ENCODE data around the gene STAG1. TPM values are rescaled to one million over a fixed set of nuclear protein-coding genes. Genes with fewer than 3 reads are reported as not detected.

Gene STAG1
- total RNA-seq, 1 donor from 2014 or later, result 40.9 TPM

GRCh38 chr3:136404056-136404455 lies 348.1 kb downstream of the STAG1 start:
- H3K27me3 Mint-ChIP-seq (ENCODE audit: low read depth), result no peaks in the 10 kb centered on the region
- no peaks in the 10 kb centered on the region for H3K9me3 Mint-ChIP-seq (ENCODE audit: low read depth)
- no peaks in the 10 kb centered on the region for H3K4me1 Mint-ChIP-seq (ENCODE audit: low read depth)
- DNase-seq (ENCODE audit: low spot score), result no peak
- no peak overlapping the region for H3K27ac Mint-ChIP-seq (ENCODE audit: unreplicated experiment)
- peaks cover 6% of the 10 kb centered on the region for H3K36me3 Mint-ChIP-seq (ENCODE audit: low read depth)
- H3K4me3 Mint-ChIP-seq (ENCODE audit: unreplicated experiment), result no peak overlapping the region
- no peak for TF ChIP-seq CTCF (IDR thresholded peaks at IDR 0.05)

DNA sequence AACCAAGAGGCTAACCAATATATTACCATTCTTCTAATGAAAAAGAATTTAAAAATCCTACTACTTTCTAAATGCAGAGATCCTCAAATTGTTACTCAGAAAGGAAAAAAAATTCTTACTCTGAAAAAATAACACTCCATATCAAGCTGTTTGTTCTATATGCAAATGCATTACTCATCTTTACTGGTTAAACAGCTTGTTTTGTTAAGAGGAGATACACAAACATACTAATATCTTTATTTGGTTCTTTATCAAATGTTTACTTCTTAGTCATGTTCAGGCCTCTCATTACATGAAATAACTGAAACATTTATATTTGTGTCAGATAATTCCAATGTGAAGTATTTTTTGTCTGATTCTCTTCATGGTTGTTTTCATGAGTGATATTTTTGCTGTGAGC lies 355.3 kb downstream of the STAG1 start:
- H3K27me3 Mint-ChIP-seq (ENCODE audit: low read depth), result no peaks in the 10 kb centered on the region
- no peaks in the 10 kb centered on the region for H3K9me3 Mint-ChIP-seq (ENCODE audit: low read depth)
- no peak overlapping the region for H3K4me3 Mint-ChIP-seq (ENCODE audit: unreplicated experiment)
- peaks cover 15% of the 10 kb centered on the region for H3K4me1 Mint-ChIP-seq (ENCODE audit: low read depth)
- H3K27ac Mint-ChIP-seq (ENCODE audit: unreplicated experiment), result peak overlapping the region; percentile 36
- no peak for TF ChIP-seq CTCF (IDR thresholded peaks at IDR 0.05)
- no peak for DNase-seq (ENCODE audit: low spot score)
- peaks cover 8% of the 10 kb centered on the region for H3K36me3 Mint-ChIP-seq (ENCODE audit: low read depth)

DNA sequence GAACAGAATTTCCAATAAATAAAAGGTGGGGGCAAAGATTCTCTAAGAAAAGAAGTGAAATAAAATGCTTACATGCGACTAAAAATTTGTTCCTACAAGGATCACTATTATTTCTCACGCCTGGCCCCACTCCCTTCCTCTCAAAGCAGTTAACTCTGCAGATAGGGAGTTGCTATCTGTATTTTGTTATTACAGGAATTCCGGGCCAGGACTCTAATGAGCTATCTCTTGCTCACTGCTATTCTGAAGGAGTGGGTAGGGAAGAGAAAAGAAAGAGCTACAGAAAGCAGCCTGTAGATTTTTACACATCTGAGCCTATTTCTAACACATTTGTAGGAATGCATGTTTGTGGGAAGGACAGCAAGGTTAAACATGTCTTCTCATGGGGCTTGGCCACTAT lies 361.6 kb downstream of the STAG1 start:
- H3K36me3 Mint-ChIP-seq (ENCODE audit: low read depth), result peaks cover 2% of the 10 kb centered on the region
- no peaks in the 10 kb centered on the region for H3K9me3 Mint-ChIP-seq (ENCODE audit: low read depth)
- no peak overlapping the region for H3K4me3 Mint-ChIP-seq (ENCODE audit: unreplicated experiment)
- DNase-seq (ENCODE audit: low spot score), result no peak
- no peaks in the 10 kb centered on the region for H3K27me3 Mint-ChIP-seq (ENCODE audit: low read depth)
- H3K27ac Mint-ChIP-seq (ENCODE audit: unreplicated experiment), result no peak overlapping the region
- peaks cover 5% of the 10 kb centered on the region for H3K4me1 Mint-ChIP-seq (ENCODE audit: low read depth)
- no peak for TF ChIP-seq CTCF (IDR thresholded peaks at IDR 0.05)

DNA sequence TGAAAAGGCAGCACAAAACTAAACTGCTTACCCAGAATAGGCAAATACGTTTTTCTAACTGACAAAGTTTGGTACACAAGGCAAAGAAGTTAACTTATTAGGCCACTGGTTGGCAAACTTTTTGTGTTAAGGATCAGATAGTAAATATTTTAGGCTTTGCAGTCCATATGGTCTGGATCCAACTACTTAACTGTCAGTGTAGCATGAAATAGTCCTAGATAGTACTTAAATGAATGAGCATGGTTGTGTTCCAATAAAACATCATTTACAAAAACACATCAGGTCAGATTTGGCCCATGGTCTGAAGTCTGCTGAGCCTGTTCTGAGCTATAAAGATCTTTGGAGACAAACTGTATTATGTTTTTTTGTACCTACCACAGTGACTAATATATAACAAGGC lies 365.1 kb downstream of the STAG1 start:
- H3K27me3 Mint-ChIP-seq (ENCODE audit: low read depth), result no peaks in the 10 kb centered on the region
- DNase-seq (ENCODE audit: low spot score), result no peak
- TF ChIP-seq CTCF (IDR thresholded peaks at IDR 0.05), result no peak
- H3K27ac Mint-ChIP-seq (ENCODE audit: unreplicated experiment), result no peak overlapping the region
- no peaks in the 10 kb centered on the region for H3K36me3 Mint-ChIP-seq (ENCODE audit: low read depth)
- no peaks in the 10 kb centered on the region for H3K9me3 Mint-ChIP-seq (ENCODE audit: low read depth)
- no peak overlapping the region for H3K4me3 Mint-ChIP-seq (ENCODE audit: unreplicated experiment)
- H3K4me1 Mint-ChIP-seq (ENCODE audit: low read depth), result no peaks in the 10 kb centered on the region

GRCh38 chr3:136385457-136385856 lies 366.7 kb downstream of the STAG1 start:
- Mint-ChIP-seq H3K27ac (ENCODE audit: unreplicated experiment) (no peak overlapping the region), H3K27me3 (ENCODE audit: low read depth) (no peaks in the 10 kb centered on the region), H3K9me3 (ENCODE audit: low read depth) (no peaks in the 10 kb centered on the region), H3K4me3 (ENCODE audit: unreplicated experiment) (no peak overlapping the region), H3K4me1 (ENCODE audit: low read depth) (no peaks in the 10 kb centered on the region), H3K36me3 (ENCODE audit: low read depth) (no peaks in the 10 kb centered on the region)
- no peak for DNase-seq (ENCODE audit: low spot score)
- TF ChIP-seq CTCF (IDR thresholded peaks at IDR 0.05), result no peak

Measured in chondrocyte (in vitro differentiated cells).